IMR-90 (cell line): ENCODE results near the gene AGAP9.
"Not testable (repeated sequence)": the region's sequence is repeated elsewhere in the genome, so short reads cannot be mapped to it uniquely, and the experiment has no call there.

Experiments
- FOS ChIP-seq: fragments of 150-350 bp; IDR thresholded peaks from 2 replicates; pipeline ENCODE4 v1.6.1; 2016; ENCODE audit warnings: low read depth, low read length
- POLR2A ChIP-seq: IDR thresholded peaks from 2 replicates; pipeline ENCODE4 v1.6.1; 2012; ENCODE audit warnings: mild to moderate bottlenecking, low read depth, low read length
- TF ChIP-seq, protein P1 (sequence below): fragments of 150-350 bp; IDR thresholded peaks from 2 replicates; pipeline ENCODE4 v1.6.1; 2016; ENCODE audit warnings: low read depth, mild to moderate bottlenecking, low read length, moderate library complexity, borderline replicate concordance
- TF ChIP-seq, protein P2 (sequence below): conservative IDR thresholded peaks from 2 replicates; pipeline ENCODE4 v1.5.1; 2012; ENCODE audit warnings: mild to moderate bottlenecking, low read depth, low read length, improper control_type of control experiment

DNA sequence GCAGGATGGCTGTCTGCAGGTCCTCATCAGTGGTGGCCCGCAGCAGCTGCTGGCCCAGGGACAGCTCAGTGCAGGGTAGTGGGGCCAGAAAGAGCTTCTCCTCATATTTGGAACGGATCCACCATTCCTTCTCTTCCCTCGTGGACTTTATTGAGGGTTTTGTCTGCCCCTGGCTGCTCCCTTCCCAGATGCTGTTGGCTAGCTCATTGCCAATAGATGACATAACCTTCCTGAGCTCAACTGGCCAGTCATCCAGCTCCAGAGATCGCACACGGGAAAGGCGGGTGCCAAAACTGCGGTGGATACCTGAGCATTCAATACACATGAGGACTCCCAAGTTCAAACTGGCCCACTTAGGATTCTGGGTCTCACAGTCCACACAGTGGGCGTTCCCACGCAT lies 21.1 kb downstream of the AGAP9 start:
- TF ChIP-seq, protein P1, sequence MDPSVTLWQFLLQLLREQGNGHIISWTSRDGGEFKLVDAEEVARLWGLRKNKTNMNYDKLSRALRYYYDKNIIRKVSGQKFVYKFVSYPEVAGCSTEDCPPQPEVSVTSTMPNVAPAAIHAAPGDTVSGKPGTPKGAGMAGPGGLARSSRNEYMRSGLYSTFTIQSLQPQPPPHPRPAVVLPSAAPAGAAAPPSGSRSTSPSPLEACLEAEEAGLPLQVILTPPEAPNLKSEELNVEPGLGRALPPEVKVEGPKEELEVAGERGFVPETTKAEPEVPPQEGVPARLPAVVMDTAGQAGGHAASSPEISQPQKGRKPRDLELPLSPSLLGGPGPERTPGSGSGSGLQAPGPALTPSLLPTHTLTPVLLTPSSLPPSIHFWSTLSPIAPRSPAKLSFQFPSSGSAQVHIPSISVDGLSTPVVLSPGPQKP = not testable (repeated sequence)
- TF ChIP-seq, protein P2, sequence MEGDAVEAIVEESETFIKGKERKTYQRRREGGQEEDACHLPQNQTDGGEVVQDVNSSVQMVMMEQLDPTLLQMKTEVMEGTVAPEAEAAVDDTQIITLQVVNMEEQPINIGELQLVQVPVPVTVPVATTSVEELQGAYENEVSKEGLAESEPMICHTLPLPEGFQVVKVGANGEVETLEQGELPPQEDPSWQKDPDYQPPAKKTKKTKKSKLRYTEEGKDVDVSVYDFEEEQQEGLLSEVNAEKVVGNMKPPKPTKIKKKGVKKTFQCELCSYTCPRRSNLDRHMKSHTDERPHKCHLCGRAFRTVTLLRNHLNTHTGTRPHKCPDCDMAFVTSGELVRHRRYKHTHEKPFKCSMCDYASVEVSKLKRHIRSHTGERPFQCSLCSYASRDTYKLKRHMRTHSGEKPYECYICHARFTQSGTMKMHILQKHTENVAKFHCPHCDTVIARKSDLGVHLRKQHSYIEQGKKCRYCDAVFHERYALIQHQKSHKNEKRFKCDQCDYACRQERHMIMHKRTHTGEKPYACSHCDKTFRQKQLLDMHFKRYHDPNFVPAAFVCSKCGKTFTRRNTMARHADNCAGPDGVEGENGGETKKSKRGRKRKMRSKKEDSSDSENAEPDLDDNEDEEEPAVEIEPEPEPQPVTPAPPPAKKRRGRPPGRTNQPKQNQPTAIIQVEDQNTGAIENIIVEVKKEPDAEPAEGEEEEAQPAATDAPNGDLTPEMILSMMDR = not testable (repeated sequence)
- not testable (repeated sequence) for TF ChIP-seq FOS, POLR2A
